HUES6 (cell line): ENCODE data around the gene KCNIP3.

ENCODE experiments used
- H3K27ac ChIP-seq: 2 replicates; pipeline ENCODE4 v1.7.0; 2013; ENCODE audit warnings: low read depth, mild to moderate bottlenecking, low read length, inconsistent platforms
- H3K27me3 ChIP-seq: 2 replicates; pipeline ENCODE4 v1.6.1; 2013; ENCODE audit warnings: low read length; ENCODE audit not compliant: control insufficient read depth, insufficient read depth
- H3K36me3 ChIP-seq: 2 replicates; pipeline ENCODE4 v1.6.1; 2013; ENCODE audit warnings: low read length; ENCODE audit not compliant: control insufficient read depth, insufficient read depth
- H3K4me1 ChIP-seq: 2 replicates; pipeline ENCODE4 v1.6.1; 2013; ENCODE audit warnings: low read length; ENCODE audit not compliant: control insufficient read depth, insufficient read depth
- H3K4me3 ChIP-seq: 2 replicates; pipeline ENCODE4 v1.5.1; 2013; ENCODE audit warnings: low read depth, low read length
- H3K9ac ChIP-seq: one replicate; pipeline ENCODE4 v1.6.1; 2013; ENCODE audit warnings: mild to moderate bottlenecking, low read length
- H3K9me3 ChIP-seq: 2 replicates; pipeline ENCODE4 v1.6.1; 2013; ENCODE audit warnings: low read depth, low read length; ENCODE audit not compliant: control insufficient read depth, insufficient read depth

KCNIP3 gene

GRCh38 chr2:95325026-95325425 lies 27.9 kb downstream of the KCNIP3 start:
- no peaks in the 10 kb centered on the region for H3K9me3 ChIP-seq

DNA sequence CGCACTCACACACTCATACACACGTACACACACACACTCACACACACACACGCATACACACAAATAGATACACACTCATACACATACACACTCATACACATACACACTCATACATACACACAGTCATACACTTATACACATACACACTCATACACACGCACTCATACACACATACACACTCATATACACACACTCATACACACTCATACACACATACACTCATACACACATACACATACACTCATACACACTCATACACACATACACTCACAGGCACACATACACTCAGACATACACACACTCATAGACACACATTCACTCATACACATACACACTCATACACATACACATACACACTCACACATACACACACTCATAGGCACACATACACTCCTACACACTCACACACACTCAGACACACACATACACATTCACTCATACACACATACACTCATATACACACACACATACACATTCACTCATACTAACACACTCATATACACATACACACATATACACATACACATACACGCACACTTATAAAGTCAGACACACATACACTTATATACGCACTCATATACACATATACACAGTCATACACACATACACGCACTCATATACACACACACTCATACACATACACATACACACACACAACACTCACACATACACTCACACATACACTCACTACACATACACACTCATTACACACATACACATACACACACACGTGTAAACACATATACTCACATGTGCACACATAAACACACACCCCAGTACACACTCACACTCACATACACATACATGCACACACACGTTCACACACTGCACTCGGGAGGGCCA lies 28.7 kb downstream of the KCNIP3 start:
- H3K4me1 ChIP-seq = peaks cover 9% of the 10 kb centered on the region; the same call in 1 of the 2 replicates
- H3K27me3 ChIP-seq = no peaks in the 10 kb centered on the region
- no peak overlapping the region for H3K9ac ChIP-seq
- no peak overlapping the region for H3K4me3 ChIP-seq
- no peaks in the 10 kb centered on the region for H3K9me3 ChIP-seq
- H3K36me3 ChIP-seq = no peaks in the 10 kb centered on the region
- no peak overlapping the region for H3K27ac ChIP-seq

More at GRCh38 chr2:95325026-95325425, 27.9 kb downstream of the KCNIP3 start:
- Histone ChIP-seq H3K27me3 (no peaks in the 10 kb centered on the region), H3K27ac (no peak overlapping the region), H3K36me3 (no peaks in the 10 kb centered on the region), H3K9ac (no peak overlapping the region), H3K4me1 (peaks cover 3% of the 10 kb centered on the region; the same call in 1 of the 2 replicates), H3K4me3 (no peak overlapping the region)

GRCh38 chr2:95326433-95327140 lies 29.4 kb downstream of the KCNIP3 start:
- Histone ChIP-seq H3K9me3 (no peaks in the 10 kb centered on the region), H3K36me3 (no peaks in the 10 kb centered on the region), H3K9ac (no peak overlapping the region), H3K4me3 (no peak overlapping the region), H3K27ac (no peak overlapping the region), H3K4me1 (peaks cover 9% of the 10 kb centered on the region; the same call in 1 of the 2 replicates), H3K27me3 (no peaks in the 10 kb centered on the region)

DNA sequence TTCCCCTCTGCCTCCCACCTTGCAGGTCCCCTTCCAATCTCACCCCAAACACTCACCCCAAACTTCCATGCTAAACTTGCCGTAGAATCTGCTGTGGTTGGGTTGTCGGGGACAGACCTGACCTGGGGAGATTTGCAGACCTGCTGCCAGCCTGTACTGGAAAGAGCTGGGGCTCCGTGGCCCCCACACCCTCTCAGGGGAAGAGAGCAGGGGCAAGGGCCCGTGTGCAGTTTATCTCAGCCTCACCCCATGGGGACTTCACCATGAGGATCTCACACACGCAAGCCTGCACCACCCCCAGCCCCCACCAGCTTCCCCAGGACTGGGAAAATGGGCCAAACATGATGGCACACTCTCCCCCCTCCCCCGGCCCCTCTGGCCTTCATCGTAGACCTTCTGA lies 30.7 kb downstream of the KCNIP3 start:
- no peak overlapping the region for H3K4me3 ChIP-seq
- peaks cover 9% of the 10 kb centered on the region; the same call in 1 of the 2 replicates for H3K4me1 ChIP-seq
- no peak overlapping the region for H3K9ac ChIP-seq
- H3K27ac ChIP-seq = no peak overlapping the region
- no peaks in the 10 kb centered on the region for H3K9me3 ChIP-seq
- H3K27me3 ChIP-seq = no peaks in the 10 kb centered on the region
- H3K36me3 ChIP-seq = no peaks in the 10 kb centered on the region

DNA sequence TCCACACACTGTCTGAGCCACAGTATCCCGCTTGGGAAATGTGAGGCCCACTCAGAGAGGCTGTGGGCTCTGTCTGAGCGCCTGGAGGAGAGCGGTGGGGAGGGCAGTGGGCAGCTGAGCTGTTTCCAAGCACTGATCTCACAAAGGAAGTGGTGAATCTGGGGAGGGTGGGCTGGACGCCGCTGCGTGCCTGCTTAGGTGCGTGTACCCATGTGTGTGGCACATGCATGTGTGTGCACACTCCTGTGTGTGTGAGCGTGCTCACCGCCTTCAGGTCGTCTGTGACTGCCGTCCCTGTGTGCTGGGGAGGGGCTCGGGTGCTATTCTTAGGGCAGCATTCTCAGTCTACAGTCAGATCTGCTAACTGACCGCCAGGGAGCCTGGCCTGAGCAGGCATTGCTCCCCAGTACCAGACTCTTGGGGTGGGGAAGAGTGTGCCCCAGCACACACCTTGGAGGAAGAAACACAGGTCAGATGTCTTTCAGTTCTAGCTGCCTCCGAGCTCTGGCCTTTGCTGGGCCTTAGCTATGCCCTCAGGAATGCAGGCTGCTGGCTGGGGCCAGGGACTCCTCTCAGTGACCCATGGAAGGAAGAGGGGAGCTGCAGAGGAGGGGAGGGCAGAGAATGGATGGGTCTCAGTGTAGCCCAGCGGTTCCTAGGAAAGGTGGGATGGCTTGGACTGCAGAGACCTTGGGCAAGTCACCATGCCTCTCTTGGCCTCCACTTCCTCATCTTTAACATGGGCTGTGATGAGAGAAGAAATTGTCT lies 31.4 kb downstream of the KCNIP3 start:
- Histone ChIP-seq H3K9me3 (no peaks in the 10 kb centered on the region), H3K27me3 (no peaks in the 10 kb centered on the region), H3K4me3 (no peak overlapping the region), H3K36me3 (no peaks in the 10 kb centered on the region), H3K4me1 (peaks cover 9% of the 10 kb centered on the region; the same call in 1 of the 2 replicates), H3K9ac (no peak overlapping the region), H3K27ac (no peak overlapping the region)

- H3K9ac ChIP-seq = no peak overlapping the region
- H3K4me1 ChIP-seq = peaks cover 9% of the 10 kb centered on the region; the same call in 1 of the 2 replicates
- no peak overlapping the region for H3K27ac ChIP-seq
- no peaks in the 10 kb centered on the region for H3K36me3 ChIP-seq
- H3K4me3 ChIP-seq = no peak overlapping the region
- no peaks in the 10 kb centered on the region for H3K27me3 ChIP-seq
- no peaks in the 10 kb centered on the region for H3K9me3 ChIP-seq
Measured at GRCh38 chr2:95329401-95329800, 32.3 kb downstream of the KCNIP3 start.

DNA sequence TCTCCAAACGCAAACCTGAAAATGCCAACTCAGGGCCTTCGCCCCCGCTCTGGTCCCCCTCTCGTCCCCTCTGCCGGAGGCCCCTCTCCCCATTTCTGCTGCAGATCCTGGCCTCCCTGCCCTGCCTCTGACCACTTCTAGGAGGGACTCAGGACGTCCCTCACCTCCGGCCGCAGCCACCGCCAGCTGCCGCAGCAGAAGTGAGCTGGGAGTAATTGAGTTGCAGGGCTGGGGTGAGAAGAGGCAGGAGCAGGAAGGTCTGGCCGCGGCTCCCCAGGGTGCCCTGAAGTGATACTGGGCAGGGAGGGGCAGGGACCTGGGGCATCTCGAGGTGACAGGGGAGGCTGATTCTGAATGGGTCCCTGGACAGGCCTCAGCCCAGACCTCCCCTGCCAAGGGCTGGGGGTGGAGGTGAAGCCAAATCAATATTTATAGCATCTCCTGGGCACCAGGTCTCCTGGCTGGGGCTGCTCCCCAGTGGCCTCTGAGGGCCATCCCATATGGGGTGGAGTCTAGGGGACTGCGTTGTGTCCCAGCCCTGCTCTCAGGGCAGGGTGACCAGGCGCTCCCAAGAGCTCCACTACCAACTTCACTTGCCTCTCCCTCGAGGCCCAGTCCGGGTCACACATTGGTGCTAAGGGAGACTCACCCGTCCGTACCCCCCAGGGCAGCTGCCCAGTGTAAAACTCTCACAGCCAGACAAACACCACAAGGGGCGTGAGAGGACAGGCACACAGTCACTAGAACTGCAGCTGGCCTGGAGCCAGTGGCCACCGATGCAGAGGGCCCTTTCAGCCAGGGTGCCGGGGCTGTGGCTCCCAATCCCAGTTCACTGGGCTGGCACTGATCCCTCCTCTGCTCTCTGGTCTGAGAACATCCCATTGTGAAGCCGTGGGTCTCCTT lies 33.0 kb downstream of the KCNIP3 start:
- no peaks in the 10 kb centered on the region for H3K36me3 ChIP-seq
- H3K4me3 ChIP-seq = no peak overlapping the region
- no peak overlapping the region for H3K27ac ChIP-seq
- H3K9ac ChIP-seq = no peak overlapping the region
- peaks cover 9% of the 10 kb centered on the region; the same call in 1 of the 2 replicates for H3K4me1 ChIP-seq
- H3K9me3 ChIP-seq = no peaks in the 10 kb centered on the region
- no peaks in the 10 kb centered on the region for H3K27me3 ChIP-seq

- no peaks in the 10 kb centered on the region for H3K9me3 ChIP-seq
- H3K36me3 ChIP-seq = no peaks in the 10 kb centered on the region
- H3K27me3 ChIP-seq = no peaks in the 10 kb centered on the region
- H3K9ac ChIP-seq = no peak overlapping the region
- peaks cover 9% of the 10 kb centered on the region; the same call in 1 of the 2 replicates for H3K4me1 ChIP-seq
- H3K27ac ChIP-seq = no peak overlapping the region
- H3K4me3 ChIP-seq = no peak overlapping the region
Measured at GRCh38 chr2:95330794-95331338, 33.7 kb downstream of the KCNIP3 start.

DNA sequence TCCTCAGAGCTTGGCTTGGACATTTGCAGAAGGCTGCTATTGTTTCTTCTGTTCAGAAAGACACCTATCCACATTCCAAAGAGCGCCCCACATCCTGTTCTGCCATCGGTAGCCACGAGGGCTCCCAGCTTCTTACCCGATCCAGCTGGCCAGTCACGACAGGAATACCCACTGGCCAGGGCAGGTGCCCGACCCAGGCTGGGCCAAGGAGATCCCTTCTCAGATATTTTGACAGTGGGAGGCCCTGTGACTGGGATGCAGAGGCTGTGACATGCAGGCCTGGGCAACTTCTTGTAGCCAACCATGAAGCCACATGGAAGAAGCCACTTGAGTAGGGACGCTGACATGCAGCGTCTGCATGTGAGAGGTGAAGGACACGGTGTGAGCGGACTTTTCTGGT lies 34.5 kb downstream of the KCNIP3 start:
- Histone ChIP-seq H3K27me3 (no peaks in the 10 kb centered on the region), H3K27ac (no peak overlapping the region), H3K4me3 (no peak overlapping the region), H3K4me1 (peaks cover 9% of the 10 kb centered on the region; the same call in 1 of the 2 replicates), H3K9ac (no peak overlapping the region), H3K36me3 (no peaks in the 10 kb centered on the region), H3K9me3 (no peaks in the 10 kb centered on the region)

DNA sequence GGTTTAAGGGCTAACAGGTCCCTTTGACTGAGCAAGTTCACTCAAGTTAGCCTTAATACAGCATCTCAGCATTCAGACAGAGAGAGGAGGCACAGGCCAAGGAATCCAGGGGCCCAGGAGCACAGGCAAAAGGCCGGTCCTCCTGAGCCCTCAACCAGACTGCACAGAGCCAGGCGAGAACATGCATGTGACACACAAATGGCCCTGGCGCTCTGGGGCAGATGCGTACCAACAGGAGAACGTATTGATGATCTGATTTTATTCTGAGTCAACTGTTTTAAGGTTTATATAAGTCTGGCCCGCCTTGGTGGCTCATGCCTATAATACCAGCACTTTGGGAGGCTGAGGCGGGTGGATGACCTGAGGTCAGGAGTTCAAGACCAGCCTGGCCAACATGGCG lies 34.9 kb downstream of the KCNIP3 start:
- Histone ChIP-seq H3K27ac (no peak overlapping the region), H3K27me3 (0 out of 2 replicates have a peak, but pooled peaks cover under 1% of the 10 kb centered on the region), H3K36me3 (no peaks in the 10 kb centered on the region), H3K9me3 (no peaks in the 10 kb centered on the region), H3K4me3 (no peak overlapping the region), H3K9ac (no peak overlapping the region), H3K4me1 (peaks cover 9% of the 10 kb centered on the region; the same call in 1 of the 2 replicates)
